Caco-2 (cell line): Measurements from ENCODE around the gene ORMDL1. TPM values are rescaled to one million over a fixed set of nuclear protein-coding genes. Genes with fewer than 3 reads are reported as not detected.

Experiments
- BruUV-seq: library from RNA; stranded (reverse); fragments of 400-500 nt; replicated peaks from 2 replicates; lab custom pipeline; 2021; lab: Mats Ljungman, UMichigan
- CTCF ChIA-PET: fragments of 300-600 bp; sonication (Branson Sonifier 250); formaldehyde crosslinking; loops from one replicate; lab custom pipeline; 2022; ENCODE audit warnings: antibody characterized with exemption; lab: Charles Lee
- POLR2A ChIA-PET: fragments of 300-600 bp; sonication (Branson Sonifier 250); formaldehyde crosslinking; loops from one replicate; lab custom pipeline; 2022; ENCODE audit warnings: antibody characterized with exemption; lab: Charles Lee
- DNase-seq, 2 experiments: peaks; one replicate each; pipeline versions ENCODE4 v3.0.0 to v3.0.0-alpha.2; 2020 to 2022
- H3K27me3 ChIP-seq: replicated peaks from 2 replicates; pipeline ENCODE4 v1.6.0; 2011; ENCODE audit warnings: low read length; ENCODE audit not compliant: control insufficient read depth, insufficient read depth
- H3K36me3 ChIP-seq: 2 replicates; pipeline ENCODE4 v1.5.1; 2011; ENCODE audit warnings: low read length; ENCODE audit not compliant: control insufficient read depth, insufficient read depth
- H3K4me1 ChIP-seq: fragments of 250-450 bp; sonication (Bioruptor Pico); 2 replicates; pipeline ENCODE4 v1.5.1; 2020; ENCODE audit warnings: mild to moderate bottlenecking
- H3K4me3 ChIP-seq: 2 replicates; pipeline ENCODE4 v1.5.1; 2011; ENCODE audit warnings: low read depth, mild to moderate bottlenecking, control low read depth, low read length
- H3K9me3 ChIP-seq: fragments of 250-450 bp; sonication (Bioruptor Pico); 2 replicates; pipeline ENCODE4 v1.5.1; 2020; ENCODE audit warnings: mild to moderate bottlenecking, moderate library complexity
- H3K27ac Mint-ChIP-seq: one replicate; pipeline ENCODE4 v1.8.0; 2022; ENCODE audit warnings: mixed read lengths; ENCODE audit not compliant: unreplicated experiment
- H3K27me3 Mint-ChIP-seq: one replicate; pipeline ENCODE4 v1.8.0; 2022; ENCODE audit warnings: mixed read lengths; ENCODE audit not compliant: insufficient read depth, unreplicated experiment
- H3K36me3 Mint-ChIP-seq: one replicate; pipeline ENCODE4 v1.8.0; 2022; ENCODE audit warnings: mild to moderate bottlenecking, mixed read lengths; ENCODE audit not compliant: insufficient read depth, unreplicated experiment
- H3K4me1 Mint-ChIP-seq: one replicate; pipeline ENCODE4 v1.8.0; 2022; ENCODE audit warnings: low read depth, mixed read lengths; ENCODE audit not compliant: unreplicated experiment
- H3K4me3 Mint-ChIP-seq: one replicate; pipeline ENCODE4 v1.8.0; 2022; ENCODE audit warnings: mild to moderate bottlenecking, moderate library complexity, mixed read lengths; ENCODE audit not compliant: unreplicated experiment
- H3K9me3 Mint-ChIP-seq: one replicate; pipeline ENCODE4 v1.8.0; 2022; ENCODE audit warnings: mixed read lengths; ENCODE audit not compliant: unreplicated experiment
- intact Hi-C: fragments of 100-400 bp; cut with micrococcal nuclease; formaldehyde crosslinking; loops from one replicate; pipeline ENCODE4 v1.10.0; 2022; ENCODE audit not compliant: unreplicated experiment
- total RNA-seq: library from RNA; stranded (reverse); gene quantifications from 2 replicates; pipeline ENCODE4 v1.2.3, GENCODE V29; 2022
- TF ChIP-seq, protein P1 (sequence below), 2 experiments: fragments of 200-600 bp in 1 of 2; IDR thresholded peaks; 1 replicate in 1 of 2; 2 replicates in 1 of 2; pipeline versions ENCODE4 v1.5.1 to v1.8.0; 2011 to 2022; ENCODE audit warnings: antibody characterized with exemption in 1 of 2, control low read depth in 1 of 2, inconsistent platforms in 1 of 2, low read depth in 1 of 2, low read length in 1 of 2, mild to moderate bottlenecking in 1 of 2, moderate library complexity in 1 of 2; ENCODE audit not compliant: insufficient read depth in 1 of 2, severe bottlenecking in 1 of 2, unreplicated experiment in 1 of 2

ORMDL1 gene
- total RNA-seq, 1 experiment from 2014 or later, result 52.1 TPM

DNA sequence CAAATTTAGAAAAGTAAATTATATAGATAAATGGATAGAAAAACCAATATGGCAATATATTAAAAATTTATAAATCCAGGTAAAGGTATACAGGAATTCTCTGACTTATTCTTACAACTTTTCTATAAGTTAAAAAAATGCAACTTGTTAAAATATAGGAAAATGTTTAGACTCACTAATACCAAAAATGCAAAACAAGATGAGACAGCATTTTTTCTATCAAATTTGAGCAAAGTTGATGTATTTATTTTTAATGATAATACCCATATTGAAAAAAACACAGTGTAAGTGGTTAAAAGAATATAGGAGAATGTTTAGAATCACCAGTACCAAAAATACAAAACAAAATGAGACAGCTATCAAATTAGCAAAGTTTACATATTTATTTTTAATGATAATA is 57.3 kb downstream of the ORMDL1 start:
- no peak overlapping the region for H3K27ac Mint-ChIP-seq
- DNase-seq, result no peak
- H3K36me3 Mint-ChIP-seq, result no peaks in the 10 kb centered on the region
- Histone ChIP-seq H3K36me3 (no peaks in the 10 kb centered on the region), H3K4me3 (no peak overlapping the region), H3K4me1 (no peaks in the 10 kb centered on the region), H3K27me3 (no peaks in the 10 kb centered on the region), H3K9me3 (no peaks in the 10 kb centered on the region)
- no peaks in the 10 kb centered on the region for H3K4me1 Mint-ChIP-seq
- H3K27me3 Mint-ChIP-seq, result no peaks in the 10 kb centered on the region
- POLR2A ChIA-PET, result no interaction called here
- no peaks in the 10 kb centered on the region for H3K9me3 Mint-ChIP-seq
- intact Hi-C loops, result no loop called here
- TF ChIP-seq, protein P1, sequence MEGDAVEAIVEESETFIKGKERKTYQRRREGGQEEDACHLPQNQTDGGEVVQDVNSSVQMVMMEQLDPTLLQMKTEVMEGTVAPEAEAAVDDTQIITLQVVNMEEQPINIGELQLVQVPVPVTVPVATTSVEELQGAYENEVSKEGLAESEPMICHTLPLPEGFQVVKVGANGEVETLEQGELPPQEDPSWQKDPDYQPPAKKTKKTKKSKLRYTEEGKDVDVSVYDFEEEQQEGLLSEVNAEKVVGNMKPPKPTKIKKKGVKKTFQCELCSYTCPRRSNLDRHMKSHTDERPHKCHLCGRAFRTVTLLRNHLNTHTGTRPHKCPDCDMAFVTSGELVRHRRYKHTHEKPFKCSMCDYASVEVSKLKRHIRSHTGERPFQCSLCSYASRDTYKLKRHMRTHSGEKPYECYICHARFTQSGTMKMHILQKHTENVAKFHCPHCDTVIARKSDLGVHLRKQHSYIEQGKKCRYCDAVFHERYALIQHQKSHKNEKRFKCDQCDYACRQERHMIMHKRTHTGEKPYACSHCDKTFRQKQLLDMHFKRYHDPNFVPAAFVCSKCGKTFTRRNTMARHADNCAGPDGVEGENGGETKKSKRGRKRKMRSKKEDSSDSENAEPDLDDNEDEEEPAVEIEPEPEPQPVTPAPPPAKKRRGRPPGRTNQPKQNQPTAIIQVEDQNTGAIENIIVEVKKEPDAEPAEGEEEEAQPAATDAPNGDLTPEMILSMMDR (IDR thresholded peaks at IDR 0.05; ENCODE audit: insufficient read depth in 1 of 2, low read depth in 1 of 2, low read length in 1 of 2, severe bottlenecking in 1 of 2, unreplicated experiment in 1 of 2), result no peak
- CTCF ChIA-PET, result no interaction called here
- no TSS peak for BruUV-seq
- no peak overlapping the region for H3K4me3 Mint-ChIP-seq

DNA sequence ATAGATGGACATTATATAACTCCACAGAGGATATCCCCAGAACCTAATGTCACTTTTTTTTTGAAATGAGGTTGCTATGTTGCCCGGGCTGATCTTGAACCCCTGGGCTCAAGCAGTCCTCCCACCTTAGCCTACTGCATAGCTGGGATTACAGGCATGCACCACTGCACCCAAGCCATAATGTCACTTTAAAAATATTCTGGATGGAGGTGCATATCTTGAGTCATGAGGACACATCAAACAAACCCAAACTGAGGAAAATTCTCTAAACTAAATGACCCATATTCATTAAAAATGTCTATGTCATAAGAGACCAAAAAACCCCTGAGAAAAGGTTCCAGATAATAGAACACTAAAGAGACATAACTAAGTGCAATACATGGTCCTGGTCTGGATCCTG is 57.9 kb downstream of the ORMDL1 start:
- TF ChIP-seq, protein P1 (IDR thresholded peaks at IDR 0.05; ENCODE audit: insufficient read depth in 1 of 2, low read depth in 1 of 2, low read length in 1 of 2, severe bottlenecking in 1 of 2, unreplicated experiment in 1 of 2), result no peak
- H3K36me3 Mint-ChIP-seq, result no peaks in the 10 kb centered on the region
- CTCF ChIA-PET, result no interaction called here
- Histone ChIP-seq H3K36me3 (no peaks in the 10 kb centered on the region), H3K27me3 (no peaks in the 10 kb centered on the region), H3K9me3 (no peaks in the 10 kb centered on the region), H3K4me3 (no peak overlapping the region), H3K4me1 (no peaks in the 10 kb centered on the region)
- no peak overlapping the region for H3K27ac Mint-ChIP-seq
- DNase-seq, result no peak
- H3K27me3 Mint-ChIP-seq, result no peaks in the 10 kb centered on the region
- POLR2A ChIA-PET, result no interaction called here
- no peaks in the 10 kb centered on the region for H3K4me1 Mint-ChIP-seq
- BruUV-seq, result no TSS peak
- H3K9me3 Mint-ChIP-seq, result no peaks in the 10 kb centered on the region
- H3K4me3 Mint-ChIP-seq, result no peak overlapping the region
- intact Hi-C loops, result no loop called here

DNA sequence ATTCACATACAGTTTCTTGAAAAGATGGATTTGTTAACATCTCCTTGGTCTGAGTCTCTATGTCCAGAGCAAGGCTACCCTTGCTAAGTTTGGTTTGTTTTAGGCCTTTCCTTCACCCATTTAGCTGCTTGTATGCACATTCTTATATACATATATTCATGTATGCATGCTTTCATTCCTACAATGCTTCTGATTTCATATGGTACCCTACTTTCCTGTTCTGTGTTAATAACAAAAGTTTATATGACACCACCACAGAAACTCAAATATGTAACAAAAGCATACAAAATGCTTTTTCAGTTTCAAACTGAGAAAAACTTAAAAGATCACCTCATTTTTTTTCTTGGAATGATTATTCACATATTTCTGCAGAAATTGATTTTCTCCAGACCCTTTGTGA is 60.9 kb downstream of the ORMDL1 start:
- ChIA-PET POLR2A (no interaction called here), CTCF (no interaction called here)
- Histone ChIP-seq H3K9me3 (no peaks in the 10 kb centered on the region), H3K4me1 (no peaks in the 10 kb centered on the region), H3K27me3 (no peaks in the 10 kb centered on the region), H3K4me3 (no peak overlapping the region), H3K36me3 (no peaks in the 10 kb centered on the region)
- intact Hi-C loops, result no loop called here
- BruUV-seq, result no TSS peak
- no peaks in the 10 kb centered on the region for H3K9me3 Mint-ChIP-seq
- H3K4me1 Mint-ChIP-seq, result no peaks in the 10 kb centered on the region
- H3K36me3 Mint-ChIP-seq, result no peaks in the 10 kb centered on the region
- no peak overlapping the region for H3K4me3 Mint-ChIP-seq
- H3K27me3 Mint-ChIP-seq, result no peaks in the 10 kb centered on the region
- TF ChIP-seq, protein P1 (IDR thresholded peaks at IDR 0.05; ENCODE audit: insufficient read depth in 1 of 2, low read depth in 1 of 2, low read length in 1 of 2, severe bottlenecking in 1 of 2, unreplicated experiment in 1 of 2), result no peak
- no peak overlapping the region for H3K27ac Mint-ChIP-seq
- DNase-seq, result no peak

Other genes with a start within 250 kb of the ORMDL1 start
- 78.1 and 109 TPM in 2 replicates for gene SLC40A1, start 203.6 kb downstream of the ORMDL1 start, total RNA-seq
- 39.2 and 49.4 TPM in 2 replicates for gene ASNSD1, start 122.9 kb downstream of the ORMDL1 start, total RNA-seq
- gene ANKAR, start 109.7 kb downstream of the ORMDL1 start, total RNA-seq, result 2.2 and 4.7 TPM in 2 replicates
- 5.0 and 5.3 TPM in 2 replicates for gene OSGEPL1, start 21.5 kb downstream of the ORMDL1 start, total RNA-seq
- 38.1 and 40.2 TPM in 2 replicates for gene PMS1, start 111 bp upstream of the ORMDL1 start, total RNA-seq